Activated CD4-positive, alpha-beta memory T cell treated with anti-CD3 and anti-CD28 coated beads for 36 hours (primary cell): ENCODE measurements around the gene CSNK2A2. TPM values are rescaled to one million over a fixed set of nuclear protein-coding genes. Genes with fewer than 3 reads are reported as not detected.

Experiments
- CTCF ChIA-PET: fragments of 350-600 bp; sonication (Branson Sonifier 250); formaldehyde crosslinking; loops from one replicate; lab custom pipeline; 2021; ENCODE audit warnings: antibody characterized with exemption, inconsistent platforms; lab: Charles Lee
- POLR2A ChIA-PET: fragments of 350-600 bp; sonication (Branson Sonifier 250); formaldehyde crosslinking; loops from one replicate; lab custom pipeline; 2021; ENCODE audit warnings: antibody characterized with exemption; lab: Charles Lee
- DNase-seq: peaks from one replicate; pipeline ENCODE4 v3.0.0-alpha.2; 2020
- H3K27ac Mint-ChIP-seq: one replicate; pipeline ENCODE4 v1.8.0; 2021; ENCODE audit warnings: mixed read lengths
- H3K27me3 Mint-ChIP-seq: one replicate; pipeline ENCODE4 v1.8.0; 2021; ENCODE audit warnings: mixed read lengths
- H3K36me3 Mint-ChIP-seq: one replicate; pipeline ENCODE4 v1.8.0; 2021; ENCODE audit warnings: mixed read lengths
- H3K4me1 Mint-ChIP-seq: one replicate; pipeline ENCODE4 v1.8.0; 2021; ENCODE audit warnings: low read depth, mixed read lengths
- H3K4me3 Mint-ChIP-seq: one replicate; pipeline ENCODE4 v1.8.0; 2021; ENCODE audit warnings: mild to moderate bottlenecking, mixed read lengths
- H3K9me3 Mint-ChIP-seq: one replicate; pipeline ENCODE4 v1.8.0; 2021; ENCODE audit warnings: mixed read lengths
- intact Hi-C: fragments of 100-400 bp; cut with micrococcal nuclease; formaldehyde crosslinking; loops from one replicate; pipeline ENCODE4 v1.15.1; 2023
- total RNA-seq, 2 experiments: library from RNA; stranded (reverse); gene quantifications; one replicate each; pipeline ENCODE4 v1.2.3, GENCODE V29; 2021

CSNK2A2 gene
- total RNA-seq, 2 experiments from 2014 or later, result 76.9 to 82.0 TPM

GRCh38 chr16:58128711-58129096 lies 69.2 kb downstream of the CSNK2A2 start:
- DNase-seq, result no peak
- Mint-ChIP-seq H3K27me3 (no peaks in the 10 kb centered on the region), H3K27ac (peak overlapping the region; percentile 82), H3K9me3 (no peaks in the 10 kb centered on the region), H3K4me1 (peaks cover 44% of the 10 kb centered on the region), H3K36me3 (no peaks in the 10 kb centered on the region), H3K4me3 (peak overlapping the region; percentile 86)
- ChIA-PET POLR2A (interaction anchor here (1.0 to 1.5 kb wide), 6 partner anchors 8 to 592 kb away, joined by 3 to 10 read pairs (median 5); partner anchors contain the start of genes CCDC102A, MMP15, USB1 and ZNF319), CTCF (interaction anchor here (1.2 to 1.4 kb wide), 5 partner anchors 10 to 104 kb away, joined by 3 to 7 read pairs (median 6); no protein-coding TSS in a partner anchor)
- intact Hi-C loops, result loop anchor here (1.0 to 5.0 kb wide), 10 partner anchors 70 to 606 kb away; partner anchors contain the start of genes CSNK2A2, GINS3, GOT2 and KATNB1

- ChIA-PET CTCF (interaction anchor here (0.8 to 1.3 kb wide), 5 partner anchors 9 to 393 kb away, joined by 3 to 7 read pairs (median 4); no protein-coding TSS in a partner anchor), POLR2A (interaction anchor here (1.4 kb wide), 2 partner anchors 104 to 591 kb away, joined by 4 to 5 read pairs; partner anchors contain the start of gene CCDC102A)
- H3K4me3 Mint-ChIP-seq, result peak overlapping the region; percentile 86
- no peaks in the 10 kb centered on the region for H3K27me3 Mint-ChIP-seq
- H3K9me3 Mint-ChIP-seq, result no peaks in the 10 kb centered on the region
- H3K27ac Mint-ChIP-seq, result peak overlapping the region; percentile 82
- H3K4me1 Mint-ChIP-seq, result peaks cover 46% of the 10 kb centered on the region
- intact Hi-C loops, result loop anchor here (2.0 to 5.0 kb wide), 5 partner anchors 71 to 321 kb away; partner anchors contain the start of genes CSNK2A2, GINS3 and MMP15
- H3K36me3 Mint-ChIP-seq, result no peaks in the 10 kb centered on the region
- no peak for DNase-seq
Observed at GRCh38 chr16:58128181-58128631, 69.7 kb downstream of the CSNK2A2 start.

- POLR2A ChIA-PET, result interaction anchor here (1.4 kb wide), 2 partner anchors 104 to 591 kb away, joined by 4 to 5 read pairs; partner anchors contain the start of gene CCDC102A
- no peaks in the 10 kb centered on the region for H3K36me3 Mint-ChIP-seq
- peak overlapping the region; percentile 86 for H3K4me3 Mint-ChIP-seq
- H3K4me1 Mint-ChIP-seq, result peaks cover 49% of the 10 kb centered on the region
- H3K27ac Mint-ChIP-seq, result peak overlapping the region; percentile 82
- CTCF ChIA-PET, result interaction anchor here (0.8 to 1.3 kb wide), 6 partner anchors 9 to 393 kb away, joined by 3 to 7 read pairs (median 4); no protein-coding TSS in a partner anchor
- no peaks in the 10 kb centered on the region for H3K9me3 Mint-ChIP-seq
- H3K27me3 Mint-ChIP-seq, result no peaks in the 10 kb centered on the region
- DNase-seq, result no peak
- intact Hi-C loops, result loop anchor here (2.0 to 5.0 kb wide), 6 partner anchors 31 to 320 kb away; partner anchors contain the start of genes CSNK2A2, GINS3 and MMP15
Observed at GRCh38 chr16:58127634-58128033, 70.3 kb downstream of the CSNK2A2 start.

- intact Hi-C loops, result loop anchor here (2.0 to 5.0 kb wide), 3 partner anchors 30 to 320 kb away; no protein-coding TSS in a partner anchor
- peak; percentile 40 for DNase-seq
- CTCF ChIA-PET, result interaction anchor here (0.9 to 1.8 kb wide), 9 partner anchors 11 to 392 kb away, joined by 3 to 7 read pairs (median 4); partner anchors contain the start of gene MMP15
- Mint-ChIP-seq H3K4me3 (peak overlapping the region; percentile 86), H3K27ac (peak overlapping the region; percentile 49), H3K9me3 (no peaks in the 10 kb centered on the region), H3K36me3 (no peaks in the 10 kb centered on the region), H3K4me1 (peaks cover 52% of the 10 kb centered on the region), H3K27me3 (no peaks in the 10 kb centered on the region)
- POLR2A ChIA-PET, result interaction anchor here (1.2 to 1.4 kb wide), 3 partner anchors 70 to 590 kb away, joined by 3 to 5 read pairs (median 4); partner anchors contain the start of gene CCDC102A
Observed at GRCh38 chr16:58127033-58127556, 70.8 kb downstream of the CSNK2A2 start.

- intact Hi-C loops, result loop anchor here (2.0 to 5.0 kb wide), 3 partner anchors 30 to 319 kb away; no protein-coding TSS in a partner anchor
- CTCF ChIA-PET, result interaction anchor here (0.9 to 1.8 kb wide), 7 partner anchors 10 to 227 kb away, joined by 3 to 5 read pairs (median 4); partner anchors contain the start of gene MMP15
Observed at GRCh38 chr16:58126451-58126961, 71.4 kb downstream of the CSNK2A2 start.

GRCh38 chr16:58125781-58126335 lies 72.0 kb downstream of the CSNK2A2 start:
- no peaks in the 10 kb centered on the region for H3K36me3 Mint-ChIP-seq
- no peak for DNase-seq
- H3K9me3 Mint-ChIP-seq, result no peaks in the 10 kb centered on the region
- peaks cover 63% of the 10 kb centered on the region for H3K4me1 Mint-ChIP-seq
- ChIA-PET POLR2A (interaction anchor here (0.5 to 1.2 kb wide), 2 partner anchors 71 to 288 kb away, joined by 3 to 4 read pairs; no protein-coding TSS in a partner anchor), CTCF (interaction anchor here (0.9 to 1.8 kb wide), 6 partner anchors 9 to 227 kb away, joined by 3 to 5 read pairs (median 4); partner anchors contain the start of gene MMP15)
- intact Hi-C loops, result loop anchor here (2.0 to 5.0 kb wide), 3 partner anchors 29 to 319 kb away; no protein-coding TSS in a partner anchor
- H3K4me3 Mint-ChIP-seq, result no peak overlapping the region
- no peak overlapping the region for H3K27ac Mint-ChIP-seq
- H3K27me3 Mint-ChIP-seq, result no peaks in the 10 kb centered on the region

More at GRCh38 chr16:58126451-58126961, 71.4 kb downstream of the CSNK2A2 start:
- POLR2A ChIA-PET, result interaction anchor here (1.2 kb wide), 1 partner anchor 71 kb away, joined by 3 read pairs; no protein-coding TSS in a partner anchor
- Mint-ChIP-seq H3K27ac (no peak overlapping the region), H3K27me3 (no peaks in the 10 kb centered on the region), H3K4me1 (peaks cover 58% of the 10 kb centered on the region), H3K36me3 (no peaks in the 10 kb centered on the region), H3K9me3 (no peaks in the 10 kb centered on the region), H3K4me3 (no peak overlapping the region)
- DNase-seq, result no peak

- ChIA-PET POLR2A (interaction anchor here (0.5 kb wide), 1 partner anchor 288 kb away, joined by 4 read pairs; no protein-coding TSS in a partner anchor), CTCF (no interaction called here)
- no peaks in the 10 kb centered on the region for H3K9me3 Mint-ChIP-seq
- H3K27me3 Mint-ChIP-seq, result no peaks in the 10 kb centered on the region
- H3K4me3 Mint-ChIP-seq, result no peak overlapping the region
- no peak for DNase-seq
- H3K36me3 Mint-ChIP-seq, result no peaks in the 10 kb centered on the region
- no peak overlapping the region for H3K27ac Mint-ChIP-seq
- intact Hi-C loops, result loop anchor here (5.0 kb wide), 2 partner anchors 228 to 318 kb away; no protein-coding TSS in a partner anchor
- H3K4me1 Mint-ChIP-seq, result peaks cover 70% of the 10 kb centered on the region
Observed at GRCh38 chr16:58125041-58125440, 72.9 kb downstream of the CSNK2A2 start.

- intact Hi-C loops, result no loop called here
- no peak overlapping the region for H3K4me3 Mint-ChIP-seq
- no peak overlapping the region for H3K27ac Mint-ChIP-seq
- H3K9me3 Mint-ChIP-seq, result no peaks in the 10 kb centered on the region
- ChIA-PET CTCF (no interaction called here), POLR2A (no interaction called here)
- H3K27me3 Mint-ChIP-seq, result no peaks in the 10 kb centered on the region
- no peaks in the 10 kb centered on the region for H3K36me3 Mint-ChIP-seq
- DNase-seq, result no peak
- peaks cover 69% of the 10 kb centered on the region for H3K4me1 Mint-ChIP-seq
Observed at GRCh38 chr16:58124601-58124915, 73.3 kb downstream of the CSNK2A2 start.

- Mint-ChIP-seq H3K9me3 (no peaks in the 10 kb centered on the region), H3K36me3 (no peaks in the 10 kb centered on the region), H3K27me3 (no peaks in the 10 kb centered on the region), H3K27ac (no peak overlapping the region), H3K4me1 (peaks cover 67% of the 10 kb centered on the region), H3K4me3 (no peak overlapping the region)
- intact Hi-C loops, result no loop called here
- ChIA-PET CTCF (interaction anchor here (0.6 kb wide), 2 partner anchors 100 to 103 kb away, joined by 3 to 4 read pairs; no protein-coding TSS in a partner anchor), POLR2A (no interaction called here)
- DNase-seq, result peak; percentile 23
Observed at GRCh38 chr16:58123896-58124600, 73.9 kb downstream of the CSNK2A2 start.

- no peak overlapping the region for H3K4me3 Mint-ChIP-seq
- ChIA-PET POLR2A (interaction anchor here (1.0 kb wide), 1 partner anchor 8 kb away, joined by 3 read pairs; the partner anchor contains the start of gene CFAP20), CTCF (interaction anchor here (0.6 to 2.5 kb wide), 6 partner anchors 24 to 222 kb away, joined by 3 to 10 read pairs (median 5); partner anchors contain the start of gene USB1)
- DNase-seq, result no peak
- H3K9me3 Mint-ChIP-seq, result no peaks in the 10 kb centered on the region
- peaks cover 47% of the 10 kb centered on the region for H3K4me1 Mint-ChIP-seq
- H3K27ac Mint-ChIP-seq, result no peak overlapping the region
- no peaks in the 10 kb centered on the region for H3K27me3 Mint-ChIP-seq
- H3K36me3 Mint-ChIP-seq, result peaks cover 4% of the 10 kb centered on the region
- intact Hi-C loops, result no loop called here
Observed at GRCh38 chr16:58121132-58121531, 76.8 kb downstream of the CSNK2A2 start.

GRCh38 chr16:58120234-58120633 lies 77.7 kb downstream of the CSNK2A2 start:
- no peak overlapping the region for H3K27ac Mint-ChIP-seq
- no peaks in the 10 kb centered on the region for H3K9me3 Mint-ChIP-seq
- intact Hi-C loops, result no loop called here
- DNase-seq, result no peak
- peaks cover 43% of the 10 kb centered on the region for H3K4me1 Mint-ChIP-seq
- peaks cover 9% of the 10 kb centered on the region for H3K36me3 Mint-ChIP-seq
- ChIA-PET POLR2A (no interaction called here), CTCF (interaction anchor here (2.5 kb wide), 1 partner anchor 23 kb away, joined by 10 read pairs; no protein-coding TSS in a partner anchor)
- H3K27me3 Mint-ChIP-seq, result no peaks in the 10 kb centered on the region
- no peak overlapping the region for H3K4me3 Mint-ChIP-seq
